HG02642 (cell line): ENCODE results near the gene PDE4D.
A peak's percentile ranks its signal among the peaks of the same experiment; 100 is the strongest.
"Not testable (repeated sequence)": the region's sequence is repeated elsewhere in the genome, so short reads cannot be mapped to it uniquely, and the experiment has no call there.

Experiments
- ATAC-seq: cut with Tn5 transposase; IDR thresholded peaks from one replicate; pipeline ENCODE4 v1.9.1; 2021; ENCODE audit warnings: mild to moderate bottlenecking; ENCODE audit not compliant: unreplicated experiment, poor library complexity

The PDE4D gene

DNA sequence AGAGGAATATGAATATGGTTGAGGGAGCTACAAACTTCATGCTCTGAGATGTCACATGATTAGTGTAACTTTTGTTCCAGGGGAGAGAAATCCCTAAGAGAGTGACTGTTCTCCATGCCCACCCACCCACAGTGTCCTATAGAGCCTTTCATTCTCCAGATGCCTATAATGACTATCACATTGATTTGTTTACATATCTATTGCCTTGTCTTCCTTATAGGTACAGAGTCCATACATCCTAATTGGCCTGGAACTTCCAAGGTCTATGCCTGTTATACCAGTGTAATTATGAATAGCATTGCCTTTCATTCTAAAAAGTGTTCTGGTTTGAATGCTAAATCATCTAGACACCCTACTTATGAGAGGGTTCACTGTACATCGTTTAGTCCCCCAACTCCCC, 835.3 kb downstream of the PDE4D start:
- no peak for ATAC-seq

DNA sequence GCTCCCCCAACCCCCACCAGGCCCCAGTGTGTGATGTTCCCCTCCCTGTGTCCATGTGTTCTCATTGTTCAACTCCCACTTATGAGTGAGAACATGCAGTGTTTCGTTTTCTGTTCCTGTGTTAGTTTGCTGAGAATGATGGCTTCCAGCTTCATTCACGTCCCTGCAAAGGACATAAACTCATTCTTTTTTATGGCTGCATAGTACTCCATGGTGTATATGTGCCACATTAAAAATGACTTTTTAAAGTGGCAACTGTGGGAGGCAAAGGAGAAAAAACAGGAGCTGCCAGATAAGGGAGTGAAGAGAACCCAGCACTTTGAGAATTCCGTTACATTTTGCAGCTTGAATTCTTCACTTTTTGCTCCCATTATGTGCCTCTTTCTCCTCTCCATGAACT, 836.9 kb downstream of the PDE4D start:
- not testable (repeated sequence) for ATAC-seq

DNA sequence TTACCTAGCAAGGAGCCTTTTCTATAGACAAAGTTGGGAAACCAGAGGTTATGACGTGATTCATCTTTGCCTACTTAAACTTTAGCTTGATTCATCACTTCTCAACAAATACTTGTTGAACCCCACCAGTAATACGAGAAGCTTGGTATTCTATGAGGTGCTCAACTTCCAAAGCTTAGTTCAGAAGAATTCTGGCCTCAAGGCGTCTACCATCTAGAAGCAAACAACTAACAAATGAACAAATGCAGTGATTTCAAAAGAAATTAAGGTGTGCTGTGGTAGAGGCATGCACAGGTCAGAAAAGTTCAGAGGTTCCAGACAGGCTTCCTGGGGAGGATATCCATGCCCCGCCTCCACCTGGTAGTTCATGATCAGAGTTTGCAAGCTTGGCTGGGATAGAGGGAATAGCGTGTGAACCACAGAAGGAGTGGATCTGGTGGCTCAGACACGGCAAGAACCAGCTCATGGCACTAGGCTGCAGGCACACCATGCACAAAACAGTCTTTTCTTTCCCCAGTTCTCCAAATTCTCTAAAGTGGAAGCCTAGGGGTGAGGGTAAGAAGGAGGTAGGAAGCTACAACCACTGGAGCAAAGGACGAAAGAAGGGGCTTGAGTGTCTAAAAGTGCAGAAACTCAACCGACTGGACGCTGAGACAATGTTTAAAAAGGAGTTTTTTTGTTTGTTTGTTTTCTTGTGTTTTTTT, 837.6 kb downstream of the PDE4D start:
- ATAC-seq: no peak

DNA sequence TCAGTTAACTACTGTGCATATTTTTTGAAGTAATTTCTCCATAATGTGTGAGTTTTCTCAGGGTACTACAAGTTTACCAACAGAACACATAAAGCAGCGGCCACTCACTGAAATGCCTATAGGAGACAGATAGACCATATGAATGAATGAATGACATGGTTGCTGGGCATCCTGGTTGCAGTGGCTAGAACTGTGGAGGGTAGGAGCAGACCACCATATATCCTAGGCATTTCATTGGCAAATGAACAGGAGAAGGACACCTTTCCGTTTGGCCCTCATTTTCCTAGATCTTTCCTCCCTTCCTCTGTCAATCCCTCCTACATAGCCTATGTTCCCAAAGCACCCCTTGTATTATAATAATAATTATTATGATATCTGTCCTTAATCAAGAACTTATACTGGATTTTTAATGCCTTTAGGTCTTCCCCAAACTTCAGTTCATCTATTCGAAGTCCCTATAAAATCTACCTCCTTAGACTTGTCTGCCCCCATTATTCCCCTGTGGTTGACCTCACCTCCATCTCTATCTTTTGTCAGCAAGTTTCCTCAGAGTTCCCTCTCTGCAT, 838.5 kb downstream of the PDE4D start:
- no peak for ATAC-seq

DNA sequence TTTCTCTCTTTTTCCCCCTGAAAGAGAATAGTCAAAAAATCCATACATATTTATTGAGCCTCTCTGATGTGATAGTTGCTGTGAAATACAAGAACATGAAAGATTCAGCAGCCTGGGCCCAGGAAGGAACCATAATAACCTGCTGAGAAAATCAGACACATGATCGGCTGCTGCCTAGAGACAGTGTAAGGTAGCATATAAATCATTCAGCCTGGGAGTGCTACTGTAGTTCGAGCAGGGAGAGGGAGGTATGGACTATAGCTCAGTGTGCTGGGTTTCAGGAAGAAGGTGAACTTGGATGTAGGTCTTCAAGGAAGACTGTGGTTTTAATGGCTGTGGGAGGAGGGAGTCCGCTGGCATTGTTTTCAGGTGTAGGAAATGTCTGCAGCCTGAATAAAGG, 841.6 kb downstream of the PDE4D start:
- ATAC-seq: no peak

DNA sequence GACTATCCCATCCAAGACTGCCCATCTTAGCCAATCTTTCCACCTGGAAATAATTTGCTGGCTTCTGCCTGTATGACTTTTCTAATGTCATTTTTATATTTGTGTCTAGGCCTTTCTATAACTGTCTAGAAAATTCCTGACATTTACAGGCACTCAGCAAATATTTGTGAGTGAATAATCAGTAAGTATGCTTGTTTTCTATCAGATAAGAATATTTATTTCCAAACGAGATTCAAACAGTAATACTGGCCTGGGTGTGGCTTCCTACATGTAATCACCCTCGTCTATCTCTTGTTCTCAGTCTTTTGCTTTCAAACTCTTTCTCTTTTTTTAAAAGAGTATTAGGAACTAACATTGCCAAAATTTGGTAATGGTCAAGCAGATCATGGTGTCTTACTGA, 844.4 kb downstream of the PDE4D start:
- no peak for ATAC-seq

DNA sequence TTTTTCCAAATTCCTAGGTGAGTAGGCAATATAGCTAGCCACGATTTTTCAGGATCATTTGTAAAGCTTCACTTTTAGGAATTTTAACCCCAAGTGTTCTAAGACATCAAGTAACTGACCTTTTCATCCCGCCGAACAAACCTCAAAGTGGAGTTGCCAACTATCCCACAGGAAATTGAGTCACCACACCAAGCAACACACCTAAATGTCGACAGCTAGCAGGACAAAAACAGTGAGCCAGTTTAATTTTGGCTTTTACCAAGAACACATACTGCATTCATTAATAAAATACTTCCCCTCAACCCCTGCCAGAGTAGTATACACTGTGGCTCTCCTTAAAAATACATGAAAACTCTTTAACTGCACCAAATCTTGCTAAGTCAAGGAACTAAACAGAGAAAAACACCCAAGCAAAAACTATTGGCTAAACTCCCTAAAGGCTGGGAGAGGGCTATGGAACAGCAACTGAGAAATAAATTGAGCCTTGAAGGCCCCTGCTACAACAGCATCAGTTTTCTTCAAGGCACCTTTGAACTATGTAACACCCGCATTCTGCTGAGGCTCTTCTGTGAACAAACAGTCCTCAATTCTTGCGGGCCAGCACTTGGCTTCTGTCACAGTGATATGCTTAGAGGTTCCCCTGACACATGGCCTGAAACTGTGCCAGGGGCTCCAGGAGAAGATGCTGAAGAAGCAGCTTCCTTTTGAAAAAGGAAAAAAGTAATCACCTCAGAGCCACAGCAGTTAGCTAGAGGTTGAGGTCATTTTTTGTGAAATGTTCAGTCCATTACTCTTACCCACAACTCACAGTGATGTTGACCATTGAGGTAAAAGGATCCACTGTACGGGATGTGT, 851.1 kb downstream of the PDE4D start:
- no peak for ATAC-seq

DNA sequence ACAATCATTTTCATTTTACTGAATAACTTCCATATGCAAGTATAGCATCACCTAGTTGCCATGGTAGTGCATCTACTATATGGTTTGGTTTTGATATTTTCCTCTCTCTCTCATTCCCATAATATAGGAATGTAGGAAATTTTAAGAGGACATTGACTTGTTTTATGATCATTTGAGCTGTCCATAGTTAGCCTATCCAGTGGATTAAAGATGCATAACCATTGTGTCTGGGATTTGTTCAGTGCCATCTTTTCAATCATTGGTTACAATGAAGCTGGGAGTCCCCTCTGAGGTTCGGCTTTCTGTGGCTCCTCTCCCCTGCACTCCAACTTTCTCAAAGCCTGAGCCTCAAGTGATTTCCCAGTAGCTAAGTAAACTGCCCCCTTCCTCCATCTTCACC, 852.2 kb downstream of the PDE4D start:
- no peak for ATAC-seq

DNA sequence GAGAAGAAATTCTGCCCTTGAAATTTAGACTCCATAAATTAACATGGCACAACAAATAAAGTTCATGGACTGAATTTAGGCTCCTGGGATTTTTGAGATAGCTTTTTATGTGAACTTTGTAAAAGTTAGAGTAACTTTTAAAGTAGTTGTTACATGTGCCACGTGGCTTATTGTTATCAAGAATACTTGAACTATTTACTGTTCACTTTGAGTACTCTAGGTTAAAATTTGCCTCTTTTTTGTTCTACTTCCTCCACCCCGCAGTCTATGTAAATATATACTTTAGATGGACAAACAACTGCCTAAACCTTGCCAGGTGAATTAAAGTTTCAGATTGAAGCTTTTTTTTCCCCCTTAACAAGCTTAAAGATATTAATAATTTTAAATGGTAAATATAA, 852.7 kb downstream of the PDE4D start:
- ATAC-seq: no peak

DNA sequence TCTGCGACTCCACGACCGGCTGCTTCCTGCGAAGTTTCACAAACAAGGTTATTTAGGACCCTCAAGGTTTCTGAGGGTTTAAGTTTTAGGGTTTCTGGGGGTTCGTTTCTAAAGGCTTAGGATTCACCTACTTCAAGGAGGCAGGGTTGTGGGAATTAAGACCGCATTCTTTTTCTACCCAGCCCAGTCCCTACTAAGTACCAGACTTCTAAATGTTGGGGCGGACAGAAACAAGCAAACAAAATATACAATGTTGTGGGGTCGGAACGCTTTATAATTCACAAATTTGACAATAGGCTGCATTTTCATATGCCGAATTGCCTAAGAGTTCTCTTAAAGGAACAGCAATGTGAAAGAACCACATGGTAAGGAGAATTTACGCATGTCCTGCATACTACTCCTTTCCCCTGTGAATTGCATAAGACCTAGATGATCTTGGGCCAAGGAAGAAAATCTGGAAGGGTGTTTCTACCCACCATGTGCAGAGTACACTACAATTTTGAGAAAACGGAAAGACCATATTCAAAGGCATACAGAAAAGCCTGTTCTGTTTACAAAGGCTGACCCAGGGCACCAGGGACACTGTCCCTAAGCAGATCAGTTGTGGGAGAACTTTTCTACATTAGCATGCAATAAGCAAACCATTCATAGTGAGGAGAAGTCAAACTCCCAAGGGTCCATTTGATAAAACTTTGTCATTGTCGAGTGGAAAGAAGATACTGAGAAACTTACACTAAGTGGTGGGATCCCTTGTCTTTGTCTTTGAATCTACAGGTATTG, 853.3 kb downstream of the PDE4D start:
- no peak for ATAC-seq

DNA sequence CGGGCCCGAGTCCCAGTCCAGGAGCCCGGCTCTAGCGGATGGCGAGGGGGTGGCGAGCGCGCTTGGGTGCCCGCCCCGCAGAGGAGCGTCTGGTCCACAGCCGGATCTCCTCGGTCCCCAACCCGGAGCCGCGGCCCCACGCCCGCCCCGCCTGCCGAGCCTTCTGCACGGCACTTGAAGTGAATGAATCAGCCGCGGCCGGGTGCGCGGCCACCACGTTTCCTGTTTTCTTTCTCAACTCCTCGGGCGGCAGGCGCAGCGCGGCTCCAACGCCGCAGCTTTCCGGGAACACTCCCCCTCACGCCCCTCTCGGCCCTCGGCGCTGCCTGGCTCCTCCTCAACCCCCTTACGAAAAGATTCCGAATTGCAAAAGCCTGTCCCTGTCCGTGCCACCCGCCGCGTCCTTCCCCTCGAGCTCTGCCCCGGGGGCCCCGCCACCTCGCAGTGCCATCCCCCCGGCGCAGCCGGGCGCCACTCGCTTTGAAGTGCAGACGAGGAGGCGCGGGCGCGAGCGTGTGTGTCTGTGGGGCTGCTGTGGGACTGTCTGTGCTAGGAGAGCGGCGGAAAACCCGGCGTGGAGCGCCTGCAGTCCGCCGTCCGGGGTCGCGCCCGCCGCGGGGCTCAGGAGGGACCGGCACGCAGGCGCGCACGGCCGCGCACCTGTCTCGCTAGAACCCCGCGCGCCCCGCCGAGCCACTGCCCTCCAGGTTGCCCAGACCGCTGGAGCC, 854.1 kb downstream of the PDE4D start:
- ATAC-seq: peak; percentile 81

DNA sequence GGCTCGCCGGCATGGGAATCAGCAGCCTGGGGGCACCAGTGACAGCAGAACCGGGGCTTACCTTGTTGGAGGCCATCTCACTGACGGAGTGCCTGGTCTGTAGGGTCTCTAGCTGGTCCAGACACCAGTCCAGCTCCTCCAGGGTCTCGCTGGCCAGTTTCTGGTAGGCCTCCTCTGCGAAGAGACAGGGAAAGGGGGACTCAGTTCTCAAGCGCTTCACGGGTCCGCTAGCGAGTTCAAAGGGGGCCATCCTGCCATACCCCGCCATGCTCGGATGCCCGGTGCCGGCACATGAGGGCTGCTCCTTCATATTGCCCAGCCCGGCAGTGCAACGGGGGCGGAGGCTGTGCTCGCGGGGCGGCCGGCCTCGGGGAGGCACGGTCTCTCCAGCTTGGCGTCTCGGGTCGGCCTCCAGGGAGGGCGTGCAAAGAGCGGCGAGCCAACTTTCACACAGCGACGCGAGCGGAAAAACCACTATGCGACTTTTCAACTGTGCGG, 854.7 kb downstream of the PDE4D start:
- no peak for ATAC-seq

DNA sequence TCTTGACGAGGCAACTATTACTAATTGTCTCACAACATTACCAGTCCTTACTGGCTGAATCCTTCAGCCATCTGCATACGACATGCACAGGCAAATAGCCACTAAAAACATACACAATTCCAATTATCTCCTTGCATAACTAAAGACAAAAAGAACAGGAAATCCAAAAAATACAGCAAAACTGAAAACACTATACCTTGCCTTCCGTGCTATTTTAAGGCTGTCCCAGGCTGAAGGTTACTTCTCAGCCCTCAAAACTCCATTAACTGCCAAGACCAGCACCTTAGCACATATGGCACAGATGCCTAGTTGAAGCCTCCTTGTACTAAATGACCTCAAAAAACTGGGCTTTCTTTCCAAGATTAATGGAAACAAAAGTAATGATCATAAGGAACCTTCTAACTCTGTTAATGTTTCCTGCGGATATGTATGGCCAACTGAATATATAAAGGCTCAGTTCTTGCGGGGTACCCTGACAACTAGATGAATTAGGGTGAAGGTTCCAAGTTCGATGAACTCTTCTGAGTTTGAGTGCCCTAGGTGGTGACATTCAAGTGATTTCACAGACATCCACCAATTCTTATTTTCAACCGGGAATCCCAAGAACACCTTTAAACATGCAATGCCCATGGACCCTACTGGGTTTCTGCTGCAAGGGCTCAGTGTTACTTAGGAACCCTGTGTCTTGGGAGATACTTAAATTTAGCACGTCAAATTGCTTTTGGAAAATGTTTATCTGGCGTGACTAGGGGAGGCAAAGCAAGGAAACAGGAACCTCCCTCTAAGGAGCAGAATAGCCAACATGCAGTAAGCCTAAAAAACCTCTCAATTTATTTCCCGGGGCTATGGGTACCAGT, 855.4 kb downstream of the PDE4D start:
- ATAC-seq: no peak

DNA sequence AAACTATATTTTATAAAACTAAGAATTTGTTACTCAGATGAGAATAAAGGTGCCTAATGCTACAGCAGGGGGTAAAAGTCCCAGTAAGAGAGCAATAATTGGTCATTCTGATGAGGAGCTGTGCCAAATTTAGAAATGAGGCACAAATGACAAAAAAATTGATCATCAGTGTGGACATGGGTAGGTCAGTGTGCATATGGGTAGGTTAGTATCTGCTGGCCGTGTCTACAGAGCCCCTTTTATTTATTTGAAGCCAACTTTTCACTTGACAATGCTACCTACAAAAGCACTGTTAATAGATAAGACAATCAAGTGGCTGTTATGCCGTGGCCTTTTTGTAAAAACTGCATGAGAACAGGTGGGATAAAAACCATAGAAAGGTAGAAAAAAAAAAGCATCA, 856.1 kb downstream of the PDE4D start:
- no peak for ATAC-seq

DNA sequence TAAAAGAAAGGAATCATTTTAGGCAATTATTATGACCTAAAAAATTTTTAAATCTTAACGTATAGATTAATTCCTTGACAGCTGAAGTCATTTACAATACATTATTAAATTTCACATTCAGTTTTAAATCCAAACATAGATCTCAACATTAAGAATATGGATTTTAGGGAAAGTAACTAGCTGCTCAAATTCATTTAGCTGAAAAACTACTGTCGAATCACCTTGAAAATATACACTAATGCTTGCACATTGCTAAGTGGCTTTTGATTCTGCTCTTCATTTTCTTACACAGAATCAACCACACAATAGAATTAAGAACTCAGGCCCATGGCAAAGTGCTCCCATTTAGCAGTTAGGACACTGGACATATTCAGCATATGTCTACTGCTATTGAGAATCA, 856.5 kb downstream of the PDE4D start:
- ATAC-seq: no peak

DNA sequence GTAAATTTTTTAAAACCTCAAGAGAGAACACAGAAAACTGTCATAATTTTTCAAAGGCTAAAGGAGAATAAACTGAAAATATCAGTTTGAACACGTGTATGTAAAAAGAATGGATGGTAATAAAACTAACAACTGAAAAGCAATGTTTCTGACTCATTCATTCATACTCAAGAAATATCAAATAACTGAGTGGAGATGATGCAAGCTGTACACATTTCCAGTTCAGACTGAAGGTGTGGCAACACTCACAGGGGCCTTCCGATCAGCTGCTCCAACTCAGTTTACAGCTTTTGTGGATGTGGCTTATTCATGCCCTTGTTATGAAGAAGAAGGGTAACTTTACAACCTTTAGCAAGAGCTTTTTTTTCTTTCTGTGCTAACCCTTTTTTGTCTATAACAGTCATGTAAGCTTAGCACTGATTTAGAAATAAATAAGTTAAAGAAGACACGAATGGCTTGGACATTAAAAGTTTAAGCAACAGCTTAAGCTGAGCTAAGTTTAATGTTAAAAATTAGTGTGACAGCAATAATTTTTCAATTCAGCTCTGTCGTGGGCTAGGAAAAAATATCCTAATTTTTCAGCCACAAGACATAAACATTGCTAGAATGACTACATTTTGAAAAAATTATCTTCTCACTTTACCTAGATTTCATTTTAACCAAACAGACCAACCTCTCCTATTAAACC, 857.1 kb downstream of the PDE4D start:
- ATAC-seq: no peak

DNA sequence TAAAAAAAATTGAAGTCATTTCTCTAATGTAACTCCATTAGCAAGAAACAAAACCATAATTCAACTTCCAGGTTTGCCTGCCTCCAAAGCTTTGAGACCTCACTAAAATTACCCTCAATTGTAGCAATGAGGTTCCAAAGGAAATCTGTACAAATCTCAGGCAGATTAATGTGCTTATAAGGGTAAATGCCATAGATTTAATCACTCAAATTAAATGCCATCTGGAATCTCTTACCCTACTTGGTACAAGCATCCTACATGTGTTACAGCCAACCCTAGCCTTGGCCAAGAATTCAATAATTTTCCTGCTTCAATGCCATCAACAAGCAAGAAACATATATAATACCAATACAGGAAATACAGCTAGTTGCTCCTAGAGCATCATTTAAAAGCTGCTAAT, 857.8 kb downstream of the PDE4D start:
- ATAC-seq: no peak

DNA sequence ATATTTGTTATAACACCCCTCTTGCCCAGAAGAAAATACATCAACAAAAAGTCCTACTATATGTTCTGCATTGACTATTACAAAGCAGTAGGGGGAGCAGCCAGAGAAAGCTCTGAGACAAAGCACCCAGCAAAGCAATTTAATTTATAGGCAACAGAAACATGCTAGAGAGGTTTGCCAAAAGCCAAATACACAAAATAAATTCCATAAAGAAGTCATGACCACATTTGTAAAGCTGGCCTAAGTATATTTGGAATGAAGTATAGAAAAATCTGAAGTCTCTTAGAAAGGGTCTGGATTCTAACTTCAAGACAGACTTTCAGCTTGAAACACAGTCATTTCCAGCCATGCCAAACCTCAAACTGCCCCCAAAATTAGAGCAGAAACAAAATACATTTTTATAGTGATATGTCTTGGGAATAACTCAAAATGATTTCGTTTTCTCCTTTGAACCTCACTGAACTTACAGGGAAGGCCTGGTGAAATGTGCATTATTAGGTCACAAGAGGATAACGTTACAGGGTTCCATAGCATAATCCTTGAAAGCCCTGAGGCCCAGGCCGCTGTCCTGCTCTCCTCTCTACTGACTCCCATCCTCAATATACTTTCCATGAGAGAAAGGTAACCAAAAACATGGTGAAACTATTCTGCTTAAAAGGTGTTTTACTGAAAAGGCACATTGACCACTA, 858.9 kb downstream of the PDE4D start:
- ATAC-seq: no peak
